Measurements from ENCODE around the gene MACROD1.

- TF ChIP-seq, protein P1, sequence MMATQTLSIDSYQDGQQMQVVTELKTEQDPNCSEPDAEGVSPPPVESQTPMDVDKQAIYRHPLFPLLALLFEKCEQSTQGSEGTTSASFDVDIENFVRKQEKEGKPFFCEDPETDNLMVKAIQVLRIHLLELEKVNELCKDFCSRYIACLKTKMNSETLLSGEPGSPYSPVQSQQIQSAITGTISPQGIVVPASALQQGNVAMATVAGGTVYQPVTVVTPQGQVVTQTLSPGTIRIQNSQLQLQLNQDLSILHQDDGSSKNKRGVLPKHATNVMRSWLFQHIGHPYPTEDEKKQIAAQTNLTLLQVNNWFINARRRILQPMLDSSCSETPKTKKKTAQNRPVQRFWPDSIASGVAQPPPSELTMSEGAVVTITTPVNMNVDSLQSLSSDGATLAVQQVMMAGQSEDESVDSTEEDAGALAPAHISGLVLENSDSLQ (IDR thresholded peaks at IDR 0.05), result no peak
- TF ChIP-seq KDM1A (IDR thresholded peaks at IDR 0.05; ENCODE audit: borderline replicate concordance) (no peak), ZBTB40 (IDR thresholded peaks at IDR 0.05; ENCODE audit: borderline replicate concordance) (no peak), E2F4 (IDR thresholded peaks at IDR 0.05; ENCODE audit: low read depth, low read length) (no peak), CTCF (IDR thresholded peaks at IDR 0.05 in 2 of 3, conservative IDR thresholded peaks at IDR 0.05 in 1 of 3; ENCODE audit: control insufficient read depth in 2 of 3, extremely low read depth in 1 of 3, insufficient read depth in 1 of 3, low read depth in 3 of 3, low read length in 3 of 3) (no peak), ATF3 (IDR thresholded peaks at IDR 0.05; ENCODE audit: borderline replicate concordance, extremely low read depth, low read depth, low read length) (no peak), EP300 (IDR thresholded peaks at IDR 0.05; ENCODE audit: borderline replicate concordance in 1 of 2, control insufficient read depth in 1 of 2, low read depth in 2 of 2, low read length in 2 of 2) (no peak), TCF7 (IDR thresholded peaks at IDR 0.05; ENCODE audit: borderline replicate concordance) (no peak), POLR2AphosphoS5 (IDR thresholded peaks at IDR 0.05; ENCODE audit: low read length) (no peak), IKZF2 (IDR thresholded peaks at IDR 0.05) (no peak), POLR2A (IDR thresholded peaks at IDR 0.05; ENCODE audit: low read depth, low read length) (peak; percentile 32), TAF1 (IDR thresholded peaks at IDR 0.05; ENCODE audit: borderline replicate concordance, low read depth, low read length) (no peak), CREM (IDR thresholded peaks at IDR 0.05; ENCODE audit: low read depth) (no peak), ZBTB4 (CRISPR knock-in tag; IDR thresholded peaks at IDR 0.05) (no peak)
Observed at GRCh38 chr11:64211181-64211872, 45.4 kb upstream of the MACROD1 start.

All from GM12878 (cell line).